Transverse colon (tissue), 1 donor: ENCODE data around the gene ZNF385B.

Source experiments
- EP300 ChIP-seq: sonication (generic); formaldehyde crosslinking; IDR thresholded peaks from one replicate; pipeline ENCODE4 v1.6.1; 2017; ENCODE audit warnings: antibody characterized with exemption, low read depth
- POLR2A ChIP-seq: fragments of 450-650 bp; IDR thresholded peaks from one replicate; pipeline ENCODE4 v1.6.1; 2016; ENCODE audit warnings: antibody characterized with exemption, mild to moderate bottlenecking, moderate library complexity

DNA sequence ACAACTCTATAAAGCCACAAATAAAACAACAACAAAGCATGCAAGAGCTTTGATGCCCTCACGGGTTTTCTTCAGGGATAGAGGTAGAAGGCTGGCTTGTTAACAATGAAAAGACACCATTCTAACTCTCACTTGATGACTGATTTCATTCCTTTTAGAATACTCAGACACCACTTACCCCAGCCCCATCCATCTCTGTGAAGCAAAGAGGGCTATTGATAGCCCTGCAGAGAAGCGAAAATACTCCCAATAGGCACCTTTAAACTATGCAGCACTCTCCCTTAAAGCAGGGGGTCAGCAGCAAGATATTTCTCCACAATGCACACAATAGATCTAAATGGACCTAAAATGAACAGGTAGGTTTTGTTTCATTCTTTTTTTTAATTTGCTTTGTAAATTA is 35.1 kb downstream of the ZNF385B start:
- TF ChIP-seq EP300: no peak
- TF ChIP-seq POLR2A: no peak
